Hepatocyte (in vitro differentiated cells): Measurements from ENCODE around the gene TTLL5.

Experiments
- EZH2 ChIP-seq: fragments of 200-600 bp; sonication (generic); IDR thresholded peaks from 2 replicates; pipeline ENCODE4 v1.6.1; 2016; ENCODE audit warnings: antibody characterized with exemption, mild to moderate bottlenecking, borderline replicate concordance
- EZH2phosphoT487 ChIP-seq: fragments of 200-600 bp; sonication (generic); IDR thresholded peaks from one replicate; pipeline ENCODE4 v1.6.1; 2018; ENCODE audit warnings: antibody characterized with exemption, mild to moderate bottlenecking, low read depth, moderate library complexity; ENCODE audit not compliant: unreplicated experiment, severe bottlenecking
- TF ChIP-seq, protein P1 (sequence below): fragments of 200-600 bp; sonication (generic); IDR thresholded peaks from 2 replicates; pipeline ENCODE4 v1.5.1; 2016; ENCODE audit warnings: antibody characterized with exemption, mild to moderate bottlenecking; ENCODE audit not compliant: poor library complexity

DNA sequence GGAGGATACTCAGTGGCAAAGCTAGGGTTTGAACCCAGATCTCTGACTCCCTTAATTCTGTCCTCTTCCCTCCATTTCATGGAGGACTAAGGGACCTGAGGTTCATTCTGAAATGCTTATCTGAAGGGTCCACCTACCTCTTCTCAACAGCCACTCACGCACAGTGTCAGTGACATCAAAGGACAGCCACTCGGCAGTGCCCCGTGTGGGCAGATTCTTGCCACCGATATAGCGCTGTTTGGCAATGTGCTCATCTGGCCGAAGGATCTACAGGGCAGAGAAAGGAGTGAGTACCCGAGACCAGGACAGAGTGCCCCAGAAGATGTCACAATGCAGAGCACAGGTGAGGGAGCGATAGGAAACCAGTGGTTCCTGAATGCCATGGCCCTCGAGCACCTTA is 309.9 kb downstream of the TTLL5 start:
- TF ChIP-seq, protein P1, sequence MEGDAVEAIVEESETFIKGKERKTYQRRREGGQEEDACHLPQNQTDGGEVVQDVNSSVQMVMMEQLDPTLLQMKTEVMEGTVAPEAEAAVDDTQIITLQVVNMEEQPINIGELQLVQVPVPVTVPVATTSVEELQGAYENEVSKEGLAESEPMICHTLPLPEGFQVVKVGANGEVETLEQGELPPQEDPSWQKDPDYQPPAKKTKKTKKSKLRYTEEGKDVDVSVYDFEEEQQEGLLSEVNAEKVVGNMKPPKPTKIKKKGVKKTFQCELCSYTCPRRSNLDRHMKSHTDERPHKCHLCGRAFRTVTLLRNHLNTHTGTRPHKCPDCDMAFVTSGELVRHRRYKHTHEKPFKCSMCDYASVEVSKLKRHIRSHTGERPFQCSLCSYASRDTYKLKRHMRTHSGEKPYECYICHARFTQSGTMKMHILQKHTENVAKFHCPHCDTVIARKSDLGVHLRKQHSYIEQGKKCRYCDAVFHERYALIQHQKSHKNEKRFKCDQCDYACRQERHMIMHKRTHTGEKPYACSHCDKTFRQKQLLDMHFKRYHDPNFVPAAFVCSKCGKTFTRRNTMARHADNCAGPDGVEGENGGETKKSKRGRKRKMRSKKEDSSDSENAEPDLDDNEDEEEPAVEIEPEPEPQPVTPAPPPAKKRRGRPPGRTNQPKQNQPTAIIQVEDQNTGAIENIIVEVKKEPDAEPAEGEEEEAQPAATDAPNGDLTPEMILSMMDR = no peak
- TF ChIP-seq EZH2 = no peak
- TF ChIP-seq EZH2phosphoT487 = no peak
